NK-92 treated with Interleukin-12 subunit alpha and Interleukin-12 subunit beta, amount 100 ng/mL, for 24 hours (cell line): Measurements from ENCODE around the gene CLDN3.
"Not testable (repeated sequence)": the region's sequence is repeated elsewhere in the genome, so short reads cannot be mapped to it uniquely, and the experiment has no call there.

Experiments
- DNase-seq: peaks from one replicate; lab custom pipeline; 2025; lab: John Stamatoyannopoulos, UW

CLDN3 gene

DNA sequence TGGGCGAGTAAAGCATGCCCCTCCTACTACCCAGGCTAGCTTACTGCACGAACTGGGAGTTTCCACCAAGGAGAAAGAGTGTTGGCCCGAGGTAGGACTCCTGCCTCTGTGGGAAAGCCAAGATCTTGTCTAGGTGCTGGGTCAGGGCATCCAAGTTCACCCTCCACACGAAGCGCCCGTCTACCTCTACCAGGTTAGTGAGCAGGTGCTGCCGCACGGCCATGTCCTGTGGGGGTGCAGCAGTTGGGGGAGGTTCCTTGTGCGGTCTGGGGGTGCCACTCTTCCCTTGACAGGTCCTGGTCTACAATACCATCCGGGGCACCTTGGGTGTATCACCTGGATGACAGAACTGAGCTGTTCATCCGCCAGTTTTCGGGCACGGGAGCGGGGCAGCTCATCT is 33.2 kb downstream of the CLDN3 start:
- no peak for DNase-seq

DNA sequence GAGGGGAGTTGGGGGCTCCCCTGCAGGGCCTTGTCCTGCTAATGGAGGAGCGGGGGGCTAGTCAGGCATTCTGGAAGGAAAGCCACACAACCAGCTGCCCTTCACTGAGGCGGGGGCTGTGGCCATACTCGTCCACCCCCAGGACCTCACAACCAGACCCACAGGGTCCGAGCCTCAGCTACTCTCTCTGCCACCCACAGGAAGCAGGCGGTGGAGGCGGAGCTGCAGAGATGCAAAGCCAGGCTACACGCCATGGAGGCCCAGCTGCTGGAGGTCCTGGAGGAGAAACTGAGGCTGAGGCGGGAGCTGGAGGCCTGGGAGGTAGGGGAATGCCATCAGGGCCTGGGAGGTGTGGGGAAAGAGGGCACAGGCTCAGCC is 34.6 kb downstream of the CLDN3 start:
- DNase-seq = no peak

DNA sequence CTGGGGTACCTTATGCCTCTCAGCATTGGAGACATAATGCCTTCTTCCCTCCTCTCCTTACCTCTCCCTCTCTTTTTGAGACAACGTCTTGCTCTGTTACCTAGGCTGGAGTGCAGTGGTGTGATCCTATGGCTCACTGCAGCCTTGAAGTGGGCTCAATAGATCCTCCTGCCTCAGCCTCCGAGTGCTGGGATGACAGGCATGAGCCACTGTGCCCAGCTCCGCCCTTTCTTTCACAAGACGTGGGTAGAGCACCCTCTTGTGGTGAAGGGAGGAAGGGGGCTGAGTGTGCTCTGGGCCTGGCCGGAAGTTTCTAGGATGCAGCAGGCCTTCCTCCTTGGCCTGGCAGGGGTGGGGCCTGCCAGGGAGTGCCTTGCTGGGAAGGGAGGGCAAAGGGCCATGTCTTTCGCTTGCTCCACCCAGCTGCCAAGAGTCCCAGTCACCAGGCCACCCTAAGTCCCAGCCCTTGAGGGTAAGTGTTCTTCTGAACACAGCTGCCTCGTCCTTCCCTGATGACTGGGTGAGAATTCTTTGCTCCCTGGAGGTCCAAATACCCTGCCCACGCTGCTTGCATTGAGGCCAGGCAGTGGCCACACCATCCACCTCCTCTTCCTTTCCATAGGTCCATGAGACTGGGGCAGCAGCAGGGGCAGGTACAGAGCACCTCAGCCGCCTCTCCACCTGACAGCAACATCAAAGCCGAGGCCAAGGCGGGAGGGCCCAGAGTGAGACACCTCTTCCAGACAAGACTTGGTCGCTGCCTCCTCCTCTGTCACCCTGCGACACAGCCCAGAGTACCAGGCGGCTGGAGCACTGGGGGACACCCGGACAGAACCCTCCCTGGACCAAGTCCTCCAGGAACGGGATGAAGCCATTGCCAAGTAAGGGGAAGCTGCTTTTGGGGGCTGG is 35.2 kb downstream of the CLDN3 start:
- DNase-seq = peak; percentile 63

DNA sequence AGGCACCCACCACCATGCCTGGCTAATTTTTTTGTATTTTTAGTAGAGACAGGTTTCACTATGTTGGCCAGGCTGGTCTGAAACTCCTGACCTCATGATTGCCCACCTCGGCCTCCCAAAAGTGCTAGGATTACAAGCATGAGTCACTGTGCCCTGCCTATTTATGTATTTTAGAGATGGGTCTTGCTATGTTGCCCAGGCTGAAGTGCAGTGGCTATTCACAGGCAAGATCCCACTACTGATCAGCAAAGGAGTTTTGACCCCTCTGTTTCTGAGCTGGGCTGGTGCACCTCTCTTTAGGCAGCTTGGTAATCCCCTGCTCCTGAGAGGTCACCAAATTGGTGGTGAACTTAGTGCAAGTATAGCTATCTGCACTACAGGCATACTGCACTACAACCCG is 37.7 kb downstream of the CLDN3 start:
- no peak for DNase-seq

DNA sequence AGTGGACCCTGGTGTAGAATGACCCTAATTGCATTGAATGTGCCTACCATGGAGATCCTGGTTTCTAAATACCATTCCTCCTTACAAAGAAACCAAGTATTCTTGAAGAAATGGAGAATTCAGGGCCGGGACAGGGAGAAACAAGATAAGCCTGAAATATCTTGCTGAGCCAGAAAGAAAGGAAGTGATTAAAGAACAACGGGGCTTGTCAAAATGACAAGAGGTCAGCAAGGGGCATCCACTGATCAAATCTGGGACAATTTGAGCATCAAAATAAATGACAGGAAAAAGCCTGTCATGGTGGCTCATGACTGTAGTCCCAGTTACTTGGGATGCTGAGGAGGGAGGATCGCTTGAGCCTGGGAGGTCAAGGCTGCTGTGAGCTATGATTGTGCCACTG is 39.6 kb downstream of the CLDN3 start:
- no peak for DNase-seq

DNA sequence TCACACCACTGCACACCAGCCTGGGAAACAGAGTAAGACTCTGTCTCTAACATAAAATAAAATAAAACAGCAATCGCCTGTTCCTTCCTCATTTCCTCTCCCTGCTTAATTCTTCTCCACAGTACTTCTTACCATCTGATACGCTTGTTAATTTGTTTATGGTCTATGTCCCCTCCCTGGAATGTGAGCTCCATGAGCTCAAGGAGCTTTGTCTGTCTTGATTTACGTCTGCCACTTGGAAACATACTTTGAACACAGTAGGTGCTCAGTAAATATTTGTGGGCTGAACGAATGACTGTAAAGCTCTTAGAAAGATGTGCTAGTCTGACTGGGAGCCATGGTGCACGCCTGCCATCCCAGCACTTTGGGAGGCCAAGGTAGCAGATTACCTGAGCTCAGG is 41.5 kb downstream of the CLDN3 start:
- DNase-seq = no peak

DNA sequence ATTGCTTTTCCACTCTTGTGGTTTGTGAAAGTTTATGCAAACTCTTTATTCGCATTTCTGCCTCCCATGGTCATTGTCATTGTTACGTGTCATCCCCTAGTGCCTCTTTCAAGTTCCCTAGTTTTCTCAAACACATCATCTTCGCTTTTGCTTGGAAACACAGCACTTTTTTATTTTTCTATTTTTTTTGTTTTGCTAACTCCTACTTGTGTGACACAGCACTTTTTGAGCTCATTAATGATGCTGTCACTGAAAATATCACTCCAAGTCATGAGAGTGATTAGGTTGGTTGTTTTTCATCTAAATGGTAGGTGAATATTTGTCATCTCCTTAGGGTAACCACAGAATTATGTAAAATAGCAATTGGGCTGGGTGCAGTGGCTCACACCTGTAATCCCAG is 42.1 kb downstream of the CLDN3 start:
- DNase-seq = no peak

DNA sequence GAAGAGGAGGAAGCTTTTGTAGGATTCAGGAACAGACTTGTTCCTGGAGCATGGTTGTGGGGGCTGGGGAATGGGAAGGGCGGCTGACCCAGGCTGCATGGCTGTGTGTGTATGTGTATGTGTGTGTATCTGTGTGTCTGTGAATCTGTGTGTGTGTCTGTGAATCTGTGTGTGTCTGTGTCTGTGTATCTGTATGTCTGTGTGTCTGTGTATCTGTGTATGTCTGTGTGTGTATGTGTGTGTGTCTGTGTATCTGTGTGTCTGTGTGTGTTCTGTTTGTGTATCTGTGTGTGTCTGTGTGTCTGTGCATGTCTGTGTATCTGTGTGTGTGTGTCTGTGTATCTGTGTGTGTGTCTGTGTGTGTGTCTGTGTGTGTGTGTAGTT is 44.0 kb downstream of the CLDN3 start:
- DNase-seq = no peak

DNA sequence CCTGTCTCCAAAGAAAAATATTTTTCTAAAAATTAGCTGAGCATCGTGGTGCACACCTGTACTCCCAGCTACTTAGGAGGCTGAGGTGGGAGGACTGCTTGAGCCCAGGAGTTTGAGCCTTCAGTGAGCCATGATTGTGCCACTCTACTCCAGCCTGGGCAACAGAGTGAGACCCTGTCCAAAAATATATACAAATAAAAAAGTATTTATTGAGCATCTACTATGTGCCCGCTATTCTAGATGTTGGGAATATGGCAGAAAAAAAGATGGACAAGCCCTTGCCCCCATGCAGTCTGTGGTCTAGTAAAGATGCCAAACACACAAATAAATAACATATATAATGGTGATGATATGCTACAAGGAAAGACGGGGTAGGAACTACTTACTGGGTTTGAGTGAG is 46.3 kb downstream of the CLDN3 start:
- no peak for DNase-seq

DNA sequence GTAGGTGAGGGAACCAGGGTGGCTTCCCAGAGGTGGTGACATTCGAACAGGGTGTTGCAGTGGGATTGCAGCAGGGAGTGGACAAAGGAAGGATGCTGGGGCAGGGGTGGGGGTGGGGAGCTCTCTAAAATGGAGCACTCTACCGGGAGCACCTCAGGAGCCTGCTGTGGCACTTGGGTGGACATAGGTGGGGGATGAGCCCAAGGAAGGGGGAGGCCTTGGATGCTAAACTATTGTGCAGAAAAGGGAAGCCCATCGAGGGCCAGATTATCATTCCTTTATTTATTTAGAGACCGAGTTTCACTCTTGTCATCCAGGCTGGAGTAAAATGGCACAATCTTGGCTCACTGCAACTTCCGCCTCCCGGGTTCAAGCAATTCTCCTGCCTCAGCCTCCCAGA is 47.3 kb downstream of the CLDN3 start:
- DNase-seq = no peak

DNA sequence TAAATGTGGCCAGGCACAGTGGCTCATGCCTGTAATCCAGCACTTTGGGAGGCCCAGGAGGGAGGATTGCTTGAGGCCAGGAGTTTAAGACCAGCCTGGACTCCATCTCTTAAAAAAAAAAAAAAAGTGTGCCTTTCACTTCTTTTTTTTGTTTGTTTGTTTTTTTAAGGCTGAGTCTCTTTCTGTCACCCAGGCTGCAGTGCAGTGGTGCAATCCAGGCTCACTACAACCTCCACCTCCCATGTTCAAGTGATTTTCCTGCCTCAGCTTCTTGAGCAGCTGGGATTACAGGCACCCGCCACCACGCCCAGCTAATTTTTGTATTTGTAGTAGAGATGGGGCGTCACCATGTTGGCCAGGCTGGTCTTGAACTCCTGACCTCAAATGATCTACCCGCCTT is 47.9 kb downstream of the CLDN3 start:
- DNase-seq = not testable (repeated sequence)

DNA sequence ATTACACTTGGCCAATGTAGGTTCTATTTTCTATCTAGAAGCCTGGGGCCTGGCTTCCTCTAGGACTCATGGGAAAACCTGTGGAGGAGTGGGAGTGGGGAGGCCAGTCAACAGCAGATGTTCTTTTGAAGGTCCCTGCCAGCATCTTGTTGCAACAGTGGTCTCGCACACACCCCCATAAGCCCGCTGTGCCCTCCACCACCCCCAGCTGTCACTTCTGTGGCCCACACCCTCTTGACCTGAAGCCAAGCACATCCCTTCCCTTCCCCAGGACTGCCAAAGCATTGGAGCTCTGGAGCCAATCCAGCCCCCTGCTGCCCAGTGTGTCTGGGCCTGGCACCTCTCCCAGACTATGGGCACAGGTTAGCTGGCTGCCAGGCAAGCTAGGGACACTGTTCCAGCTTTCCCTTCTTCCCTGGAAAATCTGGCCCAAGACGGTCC is 48.7 kb downstream of the CLDN3 start:
- DNase-seq = no peak

DNA sequence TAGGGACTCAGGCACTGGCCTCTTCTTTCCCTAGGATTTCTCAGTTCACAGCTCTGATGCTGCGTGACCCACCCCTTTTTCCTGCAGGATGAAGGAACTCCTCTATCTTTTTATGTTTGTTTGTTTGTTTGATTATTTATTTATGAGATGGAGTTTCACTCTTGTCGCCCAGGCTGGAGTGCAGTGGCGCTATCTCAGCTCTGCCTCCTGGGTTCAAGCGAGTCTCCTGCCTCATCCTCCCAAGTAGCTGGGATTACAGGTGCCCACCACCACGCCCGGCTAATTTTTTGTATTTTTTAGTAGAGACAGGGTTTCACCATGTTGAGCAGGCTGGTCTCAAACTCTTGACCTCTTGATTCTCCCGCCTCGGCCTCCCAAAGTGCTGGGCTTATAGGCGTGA is 49.6 kb downstream of the CLDN3 start:
- DNase-seq = not testable (repeated sequence)

DNA sequence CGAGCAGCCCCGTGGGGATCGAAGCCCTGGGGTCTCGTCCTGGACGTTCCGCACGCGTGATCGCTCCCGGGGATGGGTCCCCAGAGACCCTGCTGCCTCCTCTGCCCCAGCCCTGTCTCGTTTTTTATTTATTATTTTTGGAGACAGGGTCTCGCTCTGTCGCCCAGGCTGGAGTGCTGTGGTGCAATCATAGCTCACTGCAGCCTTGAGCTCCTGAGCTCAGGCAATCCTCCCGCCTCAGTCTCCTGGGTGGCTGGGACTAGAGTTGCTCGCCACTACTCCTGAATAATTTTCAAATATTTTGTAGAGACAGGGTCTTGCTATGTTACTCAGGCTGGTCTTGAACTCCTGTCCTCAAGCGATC is 50.3 kb downstream of the CLDN3 start:
- no peak for DNase-seq
